Gastroesophageal sphincter (tissue), 4 donors: ENCODE measurements around the gene FYTTD1. TPM values are rescaled to one million over a fixed set of nuclear protein-coding genes. Genes with fewer than 3 reads are reported as not detected.

Source experiments
- ATAC-seq: fragments of 150-250 bp; one replicate; pipeline ENCODE4 v1.9.1; 2016; ENCODE audit warnings: mild to moderate bottlenecking, moderate library complexity
- H3K27ac ChIP-seq, 4 donors: fragments of 200-600 bp; sonication (generic) in 3 of 4; 1 replicate in 3 of 4; 2 replicates in 1 of 4; pipeline ENCODE4 v1.5.1; 2016 to 2019
- H3K27me3 ChIP-seq: fragments of 200-600 bp; sonication (generic); one replicate; pipeline ENCODE4 v1.5.1; 2019
- H3K36me3 ChIP-seq, 2 donors: fragments of 200-600 bp; sonication (generic); one replicate each; pipeline ENCODE4 v1.5.1; 2019; ENCODE audit warnings: control low read depth in 1 of 2
- H3K4me1 ChIP-seq, 3 donors: fragments of 200-600 bp; sonication (generic); 1 replicate in 2 of 3; 2 replicates in 1 of 3; pipeline ENCODE4 v1.5.1; 2016 to 2019; ENCODE audit warnings: control low read depth in 2 of 3
- H3K4me3 ChIP-seq, 2 donors: fragments of 200-600 bp; sonication (generic); one replicate each; pipeline ENCODE4 v1.5.1; 2019; ENCODE audit warnings: mild to moderate bottlenecking in 1 of 2, moderate library complexity in 1 of 2
- H3K9me3 ChIP-seq, 3 donors: fragments of 200-600 bp; sonication (generic); one replicate each; pipeline ENCODE4 v1.5.1; 2017 to 2019; ENCODE audit warnings: control low read depth in 2 of 3
- EP300 ChIP-seq: sonication (generic); formaldehyde crosslinking; IDR thresholded peaks from one replicate; pipeline ENCODE4 v1.6.1; 2017; ENCODE audit warnings: antibody characterized with exemption, mild to moderate bottlenecking
- POLR2A ChIP-seq, 2 donors: fragments of 450-650 bp; IDR thresholded peaks; one replicate each; pipeline ENCODE4 v1.6.1; 2017; ENCODE audit warnings: antibody characterized with exemption in 2 of 2, mild to moderate bottlenecking in 2 of 2, moderate library complexity in 1 of 2
- POLR2AphosphoS5 ChIP-seq: sonication (generic); formaldehyde crosslinking; IDR thresholded peaks from one replicate; pipeline ENCODE4 v1.6.1; 2017; ENCODE audit warnings: antibody characterized with exemption
- WGBS, 2 donors: methylation state at CpG; one replicate each; pipeline ENCODE4 v1.1.5; 2018; ENCODE audit warnings: low coverage in 1 of 2; 5-methylcytosine and 5-hydroxymethylcytosine counted together
- total RNA-seq, 4 donors: library from RNA; depleted of rRNA; stranded (reverse); fragments of >200 nt; gene quantifications; one replicate each; pipeline ENCODE4 v1.1.0, GENCODE V29; 2016
- TF ChIP-seq, protein P1 (sequence below), 4 experiments: fragments of 200-600 bp in 2 of 4; fragments of 450-650 bp in 2 of 4; sonication (generic) in 1 of 4; IDR thresholded peaks; one replicate each; pipeline ENCODE4 v1.5.1; 2017 to 2019; ENCODE audit warnings: antibody characterized with exemption in 4 of 4, mild to moderate bottlenecking in 2 of 4, moderate library complexity in 2 of 4

FYTTD1 gene
- total RNA-seq, 4 donors from 2014 or later = 69.1 to 88.1 (median 87.0) TPM

DNA sequence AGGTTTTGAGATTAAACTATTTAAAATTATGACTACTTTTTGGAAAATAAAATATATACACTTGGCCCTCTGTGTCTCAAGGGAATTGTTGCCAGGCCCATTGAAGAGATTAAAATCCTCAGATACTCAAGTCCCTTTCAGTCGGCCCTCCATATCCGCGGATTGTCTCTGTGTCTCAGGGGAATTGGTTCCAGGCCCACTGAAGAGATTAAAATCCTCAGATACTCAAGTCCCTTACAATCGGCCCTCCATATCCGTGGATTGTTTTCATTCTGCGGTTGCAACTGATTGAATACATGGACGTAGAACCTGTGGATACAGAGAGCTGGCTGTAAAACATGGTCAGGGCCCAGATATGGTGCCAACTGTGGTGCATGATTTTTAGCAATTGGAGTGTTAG lies 25.6 kb downstream of the FYTTD1 start:
- no peak for TF ChIP-seq EP300
- TF ChIP-seq POLR2AphosphoS5 = no peak
- TF ChIP-seq, protein P1, sequence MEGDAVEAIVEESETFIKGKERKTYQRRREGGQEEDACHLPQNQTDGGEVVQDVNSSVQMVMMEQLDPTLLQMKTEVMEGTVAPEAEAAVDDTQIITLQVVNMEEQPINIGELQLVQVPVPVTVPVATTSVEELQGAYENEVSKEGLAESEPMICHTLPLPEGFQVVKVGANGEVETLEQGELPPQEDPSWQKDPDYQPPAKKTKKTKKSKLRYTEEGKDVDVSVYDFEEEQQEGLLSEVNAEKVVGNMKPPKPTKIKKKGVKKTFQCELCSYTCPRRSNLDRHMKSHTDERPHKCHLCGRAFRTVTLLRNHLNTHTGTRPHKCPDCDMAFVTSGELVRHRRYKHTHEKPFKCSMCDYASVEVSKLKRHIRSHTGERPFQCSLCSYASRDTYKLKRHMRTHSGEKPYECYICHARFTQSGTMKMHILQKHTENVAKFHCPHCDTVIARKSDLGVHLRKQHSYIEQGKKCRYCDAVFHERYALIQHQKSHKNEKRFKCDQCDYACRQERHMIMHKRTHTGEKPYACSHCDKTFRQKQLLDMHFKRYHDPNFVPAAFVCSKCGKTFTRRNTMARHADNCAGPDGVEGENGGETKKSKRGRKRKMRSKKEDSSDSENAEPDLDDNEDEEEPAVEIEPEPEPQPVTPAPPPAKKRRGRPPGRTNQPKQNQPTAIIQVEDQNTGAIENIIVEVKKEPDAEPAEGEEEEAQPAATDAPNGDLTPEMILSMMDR (IDR thresholded peaks at IDR 0.05) = no peak
- no peak for TF ChIP-seq POLR2A (IDR thresholded peaks at IDR 0.05)
- Histone ChIP-seq H3K9me3 (no peaks in the 10 kb centered on the region), H3K4me1 (no peaks in the 10 kb centered on the region), H3K4me3 (no peak overlapping the region), H3K36me3 (peaks cover 0 to 96% of the 10 kb centered on the region in 2 donors), H3K27ac (no peak overlapping the region), H3K27me3 (no peaks in the 10 kb centered on the region)
- 50 to 85% methylated on average over 2 to 3 of the region's 7 CpGs for WGBS, 2 donors
- no peak for ATAC-seq

DNA sequence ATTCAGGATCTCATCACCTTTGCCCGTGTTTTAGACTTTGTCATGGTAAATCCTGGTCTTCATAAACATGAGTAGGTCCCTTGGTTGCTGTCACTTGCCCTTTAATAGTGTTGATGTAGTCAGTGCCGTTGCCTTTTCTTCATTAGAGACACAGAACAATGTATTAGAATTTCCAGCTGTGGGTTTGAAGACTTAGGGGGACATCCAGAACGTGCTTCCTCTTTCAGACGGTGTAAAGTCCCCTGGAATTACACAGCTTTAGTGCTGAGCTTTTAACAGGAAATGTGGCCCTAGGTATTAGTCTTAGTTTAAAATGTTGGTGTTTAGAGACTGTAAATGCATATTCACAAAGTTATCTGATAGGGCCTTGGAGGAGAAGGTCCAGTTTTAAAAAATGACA lies 32.5 kb downstream of the FYTTD1 start:
- peaks cover 0 to 92% of the 10 kb centered on the region in 2 donors for H3K36me3 ChIP-seq
- ATAC-seq = no peak

DNA sequence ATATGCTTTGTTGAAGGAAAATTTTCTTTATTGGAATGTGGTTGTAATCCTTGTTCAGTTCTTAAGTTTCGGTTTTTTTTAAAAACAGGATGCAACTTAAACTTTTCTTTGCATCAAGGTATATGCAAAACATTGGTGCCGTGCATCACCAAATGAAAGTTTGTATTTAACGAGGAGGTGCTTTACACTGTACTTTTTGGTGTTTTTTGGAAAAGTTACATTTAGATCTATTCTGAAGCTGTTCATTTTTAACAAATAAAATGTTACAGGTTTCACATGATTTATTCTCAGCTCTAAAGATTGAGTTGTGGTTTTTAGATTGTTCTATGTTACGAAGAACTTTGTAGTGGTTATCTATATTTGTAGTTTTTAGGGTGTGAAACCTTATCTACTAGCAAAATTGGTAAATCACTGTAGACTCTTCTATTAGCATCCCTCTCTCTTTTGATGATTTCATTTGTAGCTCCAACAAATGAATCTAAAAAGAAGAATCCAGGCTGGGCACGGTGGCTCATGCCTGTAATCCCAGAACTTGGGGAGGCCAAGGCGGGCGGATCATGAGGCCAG lies 34.4 kb downstream of the FYTTD1 start:
- TF ChIP-seq, protein P1 (IDR thresholded peaks at IDR 0.05) = no peak
- TF ChIP-seq EP300 (no peak), POLR2AphosphoS5 (no peak), POLR2A (IDR thresholded peaks at IDR 0.05) (no peak)
- ATAC-seq = no peak
- 95 to 99% methylated on average over 7 of the region's 7 CpGs for WGBS, 2 donors

More for the DNA sequence above, 32.5 kb downstream of the FYTTD1 start:
- 81 to 86% methylated on average over 3 to 4 of the region's 4 CpGs for WGBS, 2 donors
- no peaks in the 10 kb centered on the region for H3K27me3 ChIP-seq
- no peaks in the 10 kb centered on the region for H3K9me3 ChIP-seq
- H3K27ac ChIP-seq = no peak overlapping the region
- H3K4me3 ChIP-seq = no peak overlapping the region
- TF ChIP-seq POLR2AphosphoS5 (no peak), POLR2A (IDR thresholded peaks at IDR 0.05) (no peak), EP300 (no peak)
- TF ChIP-seq, protein P1 (IDR thresholded peaks at IDR 0.05) = no peak
- H3K4me1 ChIP-seq = no peaks in the 10 kb centered on the region

DNA sequence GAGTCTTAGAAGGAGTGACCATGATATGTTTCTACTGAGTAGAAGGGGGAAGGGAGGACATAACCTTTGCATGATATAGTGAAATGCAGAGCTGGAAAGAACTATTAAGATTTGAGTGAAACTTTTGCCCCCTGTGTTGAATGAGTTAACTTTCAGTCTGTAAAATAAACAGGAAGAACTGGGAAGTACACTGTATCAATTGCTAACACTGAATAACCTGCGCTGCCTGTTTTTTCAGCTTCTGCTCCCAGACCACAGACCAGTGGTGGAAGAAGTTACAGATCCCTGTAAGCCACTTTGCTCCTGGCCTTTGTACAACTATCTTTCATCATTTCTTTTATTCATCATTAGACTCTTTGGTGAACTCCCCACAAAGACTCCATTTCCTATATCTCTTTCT lies 37.7 kb downstream of the FYTTD1 start:
- 70 to 80% methylated on average over 1 of the region's 1 CpG for WGBS, 2 donors
- H3K27me3 ChIP-seq = no peaks in the 10 kb centered on the region
- H3K4me1 ChIP-seq = peaks cover 0 to 9% (median 0%) of the 10 kb centered on the region in 3 donors
- peaks cover 0 to 50% of the 10 kb centered on the region in 2 donors for H3K36me3 ChIP-seq
- no peak for ATAC-seq
- TF ChIP-seq, protein P1 (IDR thresholded peaks at IDR 0.05) = no peak
- TF ChIP-seq EP300 (no peak), POLR2AphosphoS5 (no peak), POLR2A (IDR thresholded peaks at IDR 0.05) (no peak)
- no peak overlapping the region for H3K27ac ChIP-seq
- H3K9me3 ChIP-seq = no peaks in the 10 kb centered on the region
- H3K4me3 ChIP-seq = no peak overlapping the region

More for the DNA sequence above, 34.4 kb downstream of the FYTTD1 start:
- no peak overlapping the region for H3K4me3 ChIP-seq
- no peaks in the 10 kb centered on the region for H3K4me1 ChIP-seq
- no peaks in the 10 kb centered on the region for H3K9me3 ChIP-seq
- H3K27me3 ChIP-seq = no peaks in the 10 kb centered on the region
- no peak overlapping the region for H3K27ac ChIP-seq
- peaks cover 0 to 80% of the 10 kb centered on the region in 2 donors for H3K36me3 ChIP-seq

GRCh38 chr3:197789309-197789708 lies 39.6 kb downstream of the FYTTD1 start:
- H3K27ac ChIP-seq = no peak overlapping the region

More at GRCh38 chr3:197789309-197789708, 39.6 kb downstream of the FYTTD1 start:
- TF ChIP-seq POLR2A (IDR thresholded peaks at IDR 0.05) (no peak), EP300 (no peak), POLR2AphosphoS5 (no peak)
- TF ChIP-seq, protein P1 (IDR thresholded peaks at IDR 0.05) = no peak
- no peaks in the 10 kb centered on the region for H3K9me3 ChIP-seq
- peaks cover 0 to 31% of the 10 kb centered on the region in 2 donors for H3K36me3 ChIP-seq
- no peaks in the 10 kb centered on the region for H3K27me3 ChIP-seq
- H3K4me1 ChIP-seq = peaks cover 0 to 27% (median 9%) of the 10 kb centered on the region in 3 donors
- no peak for ATAC-seq
- no peak overlapping the region for H3K4me3 ChIP-seq
- WGBS, 2 donors = 68 to 85% methylated on average over 3 of the region's 3 CpGs
